ENCODE measurements around the gene ULK4. TPM values are rescaled to one million over a fixed set of nuclear protein-coding genes. Genes with fewer than 3 reads are reported as not detected.

The ULK4 gene
- total RNA-seq, 1 experiment from 2014 or later = 6.3 TPM

GRCh38 chr3:41297750-41298149, 664.2 kb downstream of the ULK4 start:
- Histone ChIP-seq H3K4me1 (ENCODE audit: control insufficient read depth in 1 of 2, insufficient read depth in 2 of 2, low read length in 2 of 2) (no peaks in the 10 kb centered on the region), H3K9ac (ENCODE audit: low read length) (no peak overlapping the region), H3K4me2 (ENCODE audit: low read length) (no peak overlapping the region), H3K27me3 (ENCODE audit: insufficient read depth, low read length) (no peaks in the 10 kb centered on the region), H4K20me1 (ENCODE audit: insufficient read depth) (no peaks in the 10 kb centered on the region), H2AFZ (ENCODE audit: low read depth, low read length, poor library complexity, severe bottlenecking) (no peak overlapping the region), H3K36me3 (ENCODE audit: control insufficient read depth in 1 of 2, insufficient read depth in 2 of 2, low read length in 2 of 2) (no peaks in the 10 kb centered on the region), H3K27ac (ENCODE audit: low read depth, low read length) (no peak overlapping the region), H3K9me3 (ENCODE audit: control insufficient read depth in 1 of 2, insufficient read depth in 1 of 2, low read depth in 1 of 2, low read length in 2 of 2) (no peaks in the 10 kb centered on the region), H3K9me2 (ENCODE audit: insufficient read depth) (no peaks in the 10 kb centered on the region), H3K4me3 (replicated peaks in 1 of 2; ENCODE audit: low read depth in 1 of 2, low read length in 2 of 2) (no peak overlapping the region), H3K79me2 (ENCODE audit: insufficient read depth, low read length) (no peaks in the 10 kb centered on the region)
- intact Hi-C loops (cut with micrococcal nuclease) = no loop called here
- DNase-seq (ENCODE audit: low read depth, low spot score) (no peak), ATAC-seq (no peak)
- ChIA-PET RAD21 (ENCODE audit: low non-redundant PET in 1 of 2, low total read pairs in 2 of 2, uncharacterized antibody in 2 of 2, unreplicated experiment in 2 of 2) (no interaction called here), POLR2A (no interaction called here), CTCF (no interaction called here)
- no TSS peak for BruUV-seq (replicated peaks)
- TF ChIP-seq ZNF274 (IDR thresholded peaks at IDR 0.05; ENCODE audit: low read depth, low read length) = no peak
- TF ChIP-seq RAD21 (IDR thresholded peaks at IDR 0.05; ENCODE audit: low read depth) = no peak
- no peak for TF ChIP-seq ZFX (IDR thresholded peaks at IDR 0.05)
- TF ChIP-seq CEBPB (IDR thresholded peaks at IDR 0.05; ENCODE audit: low read depth) = no peak
- no peak for TF ChIP-seq POLR2A (IDR thresholded peaks at IDR 0.05; ENCODE audit: borderline replicate concordance, extremely low read depth, insufficient read depth, insufficient read length)
- no peak for TF ChIP-seq EZH2phosphoT487 (IDR thresholded peaks at IDR 0.05; ENCODE audit: borderline replicate concordance)
- TF ChIP-seq POLR2AphosphoS5 (IDR thresholded peaks at IDR 0.05; ENCODE audit: low read depth, low read length) = no peak
- TF ChIP-seq SIN3A (IDR thresholded peaks at IDR 0.05; ENCODE audit: low read depth) = no peak
- TF ChIP-seq, protein P1, sequence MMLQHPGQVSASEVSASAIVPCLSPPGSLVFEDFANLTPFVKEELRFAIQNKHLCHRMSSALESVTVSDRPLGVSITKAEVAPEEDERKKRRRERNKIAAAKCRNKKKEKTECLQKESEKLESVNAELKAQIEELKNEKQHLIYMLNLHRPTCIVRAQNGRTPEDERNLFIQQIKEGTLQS (IDR thresholded peaks at IDR 0.05) = no peak
- TF ChIP-seq SP1 (IDR thresholded peaks at IDR 0.05; ENCODE audit: low read depth) = no peak
- TF ChIP-seq EZH2 (IDR thresholded peaks at IDR 0.05) = no peak
- no peak for TF ChIP-seq CTCF (IDR thresholded peaks at IDR 0.05 in 2 of 3, conservative IDR thresholded peaks at IDR 0.05 in 1 of 3; ENCODE audit: borderline replicate concordance in 1 of 3, insufficient read depth in 1 of 3, low read depth in 2 of 3, low read length in 2 of 3)
- no peak for TF ChIP-seq TCF7L2 (IDR thresholded peaks at IDR 0.05; ENCODE audit: borderline replicate concordance, extremely low read depth, insufficient read depth, insufficient read length)
- TF ChIP-seq CBX3 (IDR thresholded peaks at IDR 0.05; ENCODE audit: low read depth) = no peak
